OCI-LY1 (cell line): Measurements from ENCODE around the gene HRNR.

Source experiments
- H2AFZ ChIP-seq: fragments of 200-600 bp; sonication (generic), shearing (Covaris generic); 2 replicates; pipeline ENCODE4 v1.6.0; 2014; ENCODE audit warnings: antibody characterized with exemption, mild to moderate bottlenecking, low read length
- H3F3A ChIP-seq: fragments of 200-600 bp; sonication (generic), shearing (Covaris generic); 2 replicates; pipeline ENCODE4 v1.6.0; 2014; ENCODE audit warnings: mild to moderate bottlenecking, antibody characterized with exemption, low read length, moderate library complexity; ENCODE audit not compliant: insufficient read depth
- H3K27ac ChIP-seq: fragments of 200-600 bp; sonication (generic); 2 replicates; pipeline ENCODE4 v1.5.1; 2014; ENCODE audit warnings: low read length, mixed run types, mild to moderate bottlenecking, low read depth; ENCODE audit not compliant: poor library complexity, severe bottlenecking
- H3K27me3 ChIP-seq: fragments of 200-600 bp; sonication (generic); 2 replicates; pipeline ENCODE4 v1.6.0; 2014; ENCODE audit warnings: antibody characterized with exemption, mild to moderate bottlenecking, low read length, moderate library complexity; ENCODE audit not compliant: insufficient read depth
- H3K36me3 ChIP-seq: fragments of 200-600 bp; sonication (generic); 2 replicates; pipeline ENCODE4 v1.6.1; 2014; ENCODE audit warnings: mild to moderate bottlenecking, antibody characterized with exemption, low read length, moderate library complexity, mixed read lengths; ENCODE audit not compliant: insufficient read depth
- H3K4me1 ChIP-seq: fragments of 200-600 bp; sonication (generic); 2 replicates; pipeline ENCODE4 v1.5.1; 2014; ENCODE audit warnings: mild to moderate bottlenecking, low read length, moderate library complexity; ENCODE audit not compliant: insufficient read depth, severe bottlenecking
- H3K4me2 ChIP-seq: fragments of 200-600 bp; sonication (generic), shearing (Covaris generic); 2 replicates; pipeline ENCODE4 v1.6.1; 2014; ENCODE audit warnings: low read length
- H3K4me3 ChIP-seq: fragments of 200-600 bp; sonication (generic); 2 replicates; pipeline ENCODE4 v1.5.1; 2014; ENCODE audit warnings: low read length, low read depth, mild to moderate bottlenecking, mixed read lengths; ENCODE audit not compliant: poor library complexity, severe bottlenecking
- H3K79me2 ChIP-seq: fragments of 200-600 bp; shearing (Covaris generic); 2 replicates; pipeline ENCODE4 v1.6.1; 2016; ENCODE audit warnings: mixed run types, low read length, mixed read lengths; ENCODE audit not compliant: insufficient read depth
- H3K9ac ChIP-seq: fragments of 200-600 bp; sonication (generic), shearing (Covaris generic); 2 replicates; pipeline ENCODE4 v1.6.1; 2014; ENCODE audit warnings: mild to moderate bottlenecking, low read length, mixed read lengths
- H3K9me2 ChIP-seq: fragments of 200-600 bp; sonication (generic), shearing (Covaris generic); 2 replicates; pipeline ENCODE4 v1.6.1; 2014; ENCODE audit warnings: low read depth, mild to moderate bottlenecking, low read length, mixed read lengths
- H3K9me3 ChIP-seq: fragments of 200-600 bp; shearing (Covaris generic); 2 replicates; pipeline ENCODE4 v1.6.1; 2014; ENCODE audit warnings: low read length, mixed read lengths
- H4K20me1 ChIP-seq: fragments of 200-600 bp; sonication (generic), shearing (Covaris generic); 2 replicates; pipeline ENCODE4 v1.6.0; 2016; ENCODE audit warnings: mild to moderate bottlenecking, low read length; ENCODE audit not compliant: insufficient read depth
- CTCF ChIP-seq: fragments of 200-600 bp; sonication (generic), shearing (Covaris generic); IDR thresholded peaks from 2 replicates; pipeline ENCODE4 v1.5.1; 2017; ENCODE audit warnings: mild to moderate bottlenecking, antibody characterized with exemption, low read length, moderate library complexity, mixed read lengths
- EZH2 ChIP-seq: fragments of 200-600 bp; sonication (generic), shearing (Covaris generic); IDR thresholded peaks from 2 replicates; pipeline ENCODE4 v1.8.0; 2017; ENCODE audit warnings: borderline replicate concordance, mixed run types, mild to moderate bottlenecking, antibody characterized with exemption, low read length, moderate library complexity, mixed read lengths

HRNR gene

GRCh38 chr1:152165286-152166077 lies 58.5 kb downstream of the HRNR start:
- no peaks in the 10 kb centered on the region for H3K9me3 ChIP-seq
- no peak overlapping the region for H3K4me3 ChIP-seq

DNA sequence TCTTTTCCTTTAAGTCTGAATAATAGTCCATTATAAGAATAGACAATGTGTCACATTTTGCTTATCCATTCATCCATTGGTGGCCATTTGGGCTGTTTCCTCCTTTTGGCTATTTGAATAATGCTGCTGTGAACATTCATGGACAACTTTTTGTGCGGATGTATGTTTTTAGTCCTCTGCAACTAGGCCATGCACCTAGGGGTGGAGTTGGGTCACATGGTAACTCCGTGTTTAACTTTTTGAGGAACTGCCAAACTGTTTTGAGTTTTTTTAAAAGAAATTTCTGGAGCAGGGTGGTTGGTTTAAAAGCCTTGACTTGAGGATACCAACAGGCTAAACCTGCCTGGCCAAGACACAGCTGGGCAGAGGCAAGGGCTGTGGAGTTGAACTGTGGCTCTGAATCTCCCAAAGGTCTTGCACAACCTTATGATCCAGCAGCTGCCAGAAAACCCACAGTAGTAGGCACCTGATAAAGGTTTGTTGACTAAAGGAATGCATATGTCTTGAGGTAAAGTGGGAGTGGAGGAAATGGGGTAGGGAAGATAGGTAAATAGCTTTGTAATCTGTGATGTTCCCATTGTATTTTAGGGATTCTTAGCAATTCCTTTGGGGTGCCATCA lies 59.4 kb downstream of the HRNR start:
- Histone ChIP-seq H3K4me2 (no peak overlapping the region), H3K79me2 (no peaks in the 10 kb centered on the region), H3K9ac (no peak overlapping the region), H2AFZ (no peak overlapping the region), H4K20me1 (no peaks in the 10 kb centered on the region), H3K4me3 (no peak overlapping the region), H3F3A (no peaks in the 10 kb centered on the region), H3K36me3 (no peaks in the 10 kb centered on the region), H3K9me2 (no peaks in the 10 kb centered on the region), H3K4me1 (peaks cover 6% of the 10 kb centered on the region), H3K27ac (no peak overlapping the region), H3K27me3 (no peaks in the 10 kb centered on the region), H3K9me3 (no peaks in the 10 kb centered on the region)
- TF ChIP-seq CTCF (no peak), EZH2 (no peak)

More at GRCh38 chr1:152165286-152166077, 58.5 kb downstream of the HRNR start:
- Histone ChIP-seq H2AFZ (no peak overlapping the region), H3K4me2 (no peak overlapping the region; the same call in 1 of the 2 replicates), H3K9ac (no peak overlapping the region), H3K27me3 (no peaks in the 10 kb centered on the region), H3K79me2 (no peaks in the 10 kb centered on the region), H3F3A (no peaks in the 10 kb centered on the region), H3K4me1 (peaks cover 6% of the 10 kb centered on the region), H3K36me3 (no peaks in the 10 kb centered on the region), H3K27ac (no peak overlapping the region), H4K20me1 (no peaks in the 10 kb centered on the region), H3K9me2 (no peaks in the 10 kb centered on the region)
- no peak for TF ChIP-seq EZH2
- no peak for TF ChIP-seq CTCF

- H2AFZ ChIP-seq: no peak overlapping the region
- no peak overlapping the region for H3K27ac ChIP-seq
- H3K9me2 ChIP-seq: no peaks in the 10 kb centered on the region
- no peak overlapping the region for H3K4me3 ChIP-seq
- no peak overlapping the region for H3K4me2 ChIP-seq
- H3F3A ChIP-seq: no peaks in the 10 kb centered on the region
- H3K36me3 ChIP-seq: no peaks in the 10 kb centered on the region
- no peak overlapping the region for H3K9ac ChIP-seq
- H3K27me3 ChIP-seq: no peaks in the 10 kb centered on the region
- H3K79me2 ChIP-seq: no peaks in the 10 kb centered on the region
- peaks cover 6% of the 10 kb centered on the region for H3K4me1 ChIP-seq
- no peaks in the 10 kb centered on the region for H4K20me1 ChIP-seq
- no peaks in the 10 kb centered on the region for H3K9me3 ChIP-seq
- TF ChIP-seq CTCF: no peak
- TF ChIP-seq EZH2: no peak
These were observed 61.1 kb downstream of the HRNR start for GRCh38 chr1:152162792-152163463.
